Hematopoietic multipotent progenitor cell treated with erythropoietin and hydrocortisone succinate and interleukin-3 and kit ligand, for 6 days (in vitro differentiated cells): ENCODE results near the gene IFI30.
A peak's percentile ranks its signal among the peaks of the same experiment; 100 is the strongest.
"Not testable (repeated sequence)": the region's sequence is repeated elsewhere in the genome, so short reads cannot be mapped to it uniquely, and the experiment has no call there.

Experiments
- DNase-seq: peaks from one replicate; pipeline ENCODE4 v3.0.0-alpha.2; 2015

Gene IFI30

GRCh38 chr19:18152817-18153555 lies 20.6 kb upstream of the IFI30 start, which contains the start of gene PIK3R2:
Gene PIK3R2, plus strand, starts transcription at chr19:18153163. Its CDS starts 2,717 bp downstream, at chr19:18155880.
- DNase-seq: peak; percentile 99

GRCh38 chr19:18153556-18154134 lies 20.0 kb upstream of the IFI30 start:
- DNase-seq: no peak

GRCh38 chr19:18155095-18156087 lies 18.2 kb upstream of the IFI30 start:
- no peak for DNase-seq

GRCh38 chr19:18156268-18156667 lies 17.3 kb upstream of the IFI30 start:
- no peak for DNase-seq

- DNase-seq: peak; percentile 98
These were observed 16.7 kb upstream of the IFI30 start for GRCh38 chr19:18156841-18157464.

- peak; percentile 52 for DNase-seq
These were observed 16.0 kb upstream of the IFI30 start for GRCh38 chr19:18157465-18158063.

- no peak for DNase-seq
These were observed 15.1 kb upstream of the IFI30 start for GRCh38 chr19:18158467-18158866.

- DNase-seq: not testable (repeated sequence)
These were observed 14.5 kb upstream of the IFI30 start for GRCh38 chr19:18159059-18159616.

- no peak for DNase-seq
These were observed 13.8 kb upstream of the IFI30 start for GRCh38 chr19:18159810-18160209.

GRCh38 chr19:18160493-18160970 lies 13.1 kb upstream of the IFI30 start:
- DNase-seq: peak; percentile 82

GRCh38 chr19:18160971-18161635 lies 12.5 kb upstream of the IFI30 start:
- DNase-seq: peak; percentile 79

GRCh38 chr19:18161636-18162002 lies 12.0 kb upstream of the IFI30 start:
- no peak for DNase-seq

GRCh38 chr19:18164072-18164471 lies 9.5 kb upstream of the IFI30 start:
- no peak for DNase-seq

- no peak for DNase-seq
These were observed 7.6 kb upstream of the IFI30 start for GRCh38 chr19:18165794-18166544.

GRCh38 chr19:18167011-18167410 lies 6.6 kb upstream of the IFI30 start:
- no peak for DNase-seq

- peak; percentile 85 for DNase-seq
These were observed 5.5 kb upstream of the IFI30 start for GRCh38 chr19:18167975-18168645.

GRCh38 chr19:18168673-18169381 lies 4.8 kb upstream of the IFI30 start:
- no peak for DNase-seq

- no peak for DNase-seq
These were observed 2.8 kb upstream of the IFI30 start for GRCh38 chr19:18170714-18171255.
